Measurements from ENCODE around the gene FAN1. TPM values are rescaled to one million over a fixed set of nuclear protein-coding genes. Genes with fewer than 3 reads are reported as not detected.

Gene FAN1
- total and polyA plus RNA-seq, 2 donors from 2014 or later, result 11.4 to 23.7 TPM

GRCh38 chr15:30962659-30963058 lies 58.9 kb downstream of the FAN1 start:
- Histone ChIP-seq H3K4me3 (ENCODE audit: low read length in 3 of 3) (no peak overlapping the region), H3K27me3 (ENCODE audit: control insufficient read depth, insufficient read depth, low read length) (no peaks in the 10 kb centered on the region), H3K9me3 (ENCODE audit: control insufficient read depth in 2 of 3, insufficient read depth in 1 of 3, low read length in 3 of 3) (no peaks in the 10 kb centered on the region), H3K9ac (ENCODE audit: low read length in 3 of 3) (no peak overlapping the region), H3K4me1 (ENCODE audit: control insufficient read depth in 2 of 3, insufficient read depth in 2 of 3, low read depth in 1 of 3, low read length in 3 of 3) (peaks cover 0 to 6% (median 4%) of the 10 kb centered on the region in 3 donors), H3K36me3 (ENCODE audit: control insufficient read depth in 2 of 3, insufficient read depth in 3 of 3, low read length in 3 of 3) (peaks cover 10 to 57% (median 18%) of the 10 kb centered on the region in 3 donors), H3K27ac (ENCODE audit: low read depth in 2 of 2, low read length in 2 of 2) (no peak overlapping the region)
- intact Hi-C loops (cut with DNase I), result no loop called here
- no peak for FAIRE-seq
- no peak for TF ChIP-seq CTCF (IDR thresholded peaks at IDR 0.05; ENCODE audit: borderline replicate concordance, extremely low read depth, insufficient read depth)
- no peak for DNase-seq

GRCh38 chr15:30963681-30964080 lies 60.0 kb downstream of the FAN1 start:
- Histone ChIP-seq H3K27ac (ENCODE audit: low read depth in 2 of 2, low read length in 2 of 2) (no peak overlapping the region), H3K36me3 (ENCODE audit: control insufficient read depth in 2 of 3, insufficient read depth in 3 of 3, low read length in 3 of 3) (peaks cover 10 to 47% (median 13%) of the 10 kb centered on the region in 3 donors), H3K9ac (ENCODE audit: low read length in 3 of 3) (no peak overlapping the region), H3K27me3 (ENCODE audit: control insufficient read depth, insufficient read depth, low read length) (no peaks in the 10 kb centered on the region), H3K4me3 (ENCODE audit: low read length in 3 of 3) (no peak overlapping the region), H3K9me3 (ENCODE audit: control insufficient read depth in 2 of 3, insufficient read depth in 1 of 3, low read length in 3 of 3) (no peaks in the 10 kb centered on the region), H3K4me1 (ENCODE audit: control insufficient read depth in 2 of 3, insufficient read depth in 2 of 3, low read depth in 1 of 3, low read length in 3 of 3) (peaks cover 0 to 6% (median 4%) of the 10 kb centered on the region in 3 donors)
- FAIRE-seq, result no peak
- intact Hi-C loops (cut with DNase I), result no loop called here
- no peak for TF ChIP-seq CTCF (IDR thresholded peaks at IDR 0.05; ENCODE audit: borderline replicate concordance, extremely low read depth, insufficient read depth)
- DNase-seq, result no peak

- TF ChIP-seq CTCF (IDR thresholded peaks at IDR 0.05; ENCODE audit: borderline replicate concordance, extremely low read depth, insufficient read depth), result no peak
- no peak for FAIRE-seq
- no peak overlapping the region for H3K9ac ChIP-seq (ENCODE audit: low read length in 3 of 3)
- no peak for DNase-seq
- no peaks in the 10 kb centered on the region for H3K9me3 ChIP-seq (ENCODE audit: control insufficient read depth in 2 of 3, insufficient read depth in 1 of 3, low read length in 3 of 3)
- no peaks in the 10 kb centered on the region for H3K4me1 ChIP-seq (ENCODE audit: control insufficient read depth in 2 of 3, insufficient read depth in 2 of 3, low read depth in 1 of 3, low read length in 3 of 3)
- no peaks in the 10 kb centered on the region for H3K27me3 ChIP-seq (ENCODE audit: control insufficient read depth, insufficient read depth, low read length)
- peaks cover 5 to 30% (median 16%) of the 10 kb centered on the region in 3 donors for H3K36me3 ChIP-seq (ENCODE audit: control insufficient read depth in 2 of 3, insufficient read depth in 3 of 3, low read length in 3 of 3)
- H3K4me3 ChIP-seq (ENCODE audit: low read length in 3 of 3), result no peak overlapping the region
- intact Hi-C loops (cut with DNase I), result no loop called here
- no peak overlapping the region for H3K27ac ChIP-seq (ENCODE audit: low read depth in 2 of 2, low read length in 2 of 2)
Observed at GRCh38 chr15:30969724-30970123, 66.0 kb downstream of the FAN1 start.

- no peak overlapping the region for H3K27ac ChIP-seq (ENCODE audit: low read depth in 2 of 2, low read length in 2 of 2)
- DNase-seq (no peak), FAIRE-seq (no peak)
- H3K36me3 ChIP-seq (ENCODE audit: control insufficient read depth in 2 of 3, insufficient read depth in 3 of 3, low read length in 3 of 3), result peaks cover 3 to 26% (median 14%) of the 10 kb centered on the region in 3 donors
- no peaks in the 10 kb centered on the region for H3K27me3 ChIP-seq (ENCODE audit: control insufficient read depth, insufficient read depth, low read length)
- H3K4me3 ChIP-seq (ENCODE audit: low read length in 3 of 3), result no peak overlapping the region
- TF ChIP-seq CTCF (IDR thresholded peaks at IDR 0.05; ENCODE audit: borderline replicate concordance, extremely low read depth, insufficient read depth), result no peak
- H3K9ac ChIP-seq (ENCODE audit: low read length in 3 of 3), result no peak overlapping the region
- intact Hi-C loops (cut with DNase I), result no loop called here
- peaks cover 0 to 6% (median 0%) of the 10 kb centered on the region in 3 donors for H3K4me1 ChIP-seq (ENCODE audit: control insufficient read depth in 2 of 3, insufficient read depth in 2 of 3, low read depth in 1 of 3, low read length in 3 of 3)
- H3K9me3 ChIP-seq (ENCODE audit: control insufficient read depth in 2 of 3, insufficient read depth in 1 of 3, low read length in 3 of 3), result no peaks in the 10 kb centered on the region
Observed at GRCh38 chr15:30973379-30973778, 69.7 kb downstream of the FAN1 start.

All from kidney (tissue), 14 donors.